GM20431 (cell line): Measurements from ENCODE around the gene ACER3.
"Not testable (repeated sequence)": the region's sequence is repeated elsewhere in the genome, so short reads cannot be mapped to it uniquely, and the experiment has no call there.

Source experiments
- in situ Hi-C: fragments of 300-500 bp; cut with MseI, MboI; formaldehyde crosslinking; loops from one replicate; pipeline ENCODE4 v1.15.0; 2020; ENCODE audit warnings: low sequenced_read_pairs; ENCODE audit not compliant: unreplicated experiment

Gene ACER3

GRCh38 chr11:76862794-76863193, 2.1 kb downstream of the ACER3 start:
- in situ Hi-C loops = not testable (repeated sequence)

GRCh38 chr11:76863196-76863777, 2.6 kb downstream of the ACER3 start:
- in situ Hi-C loops = no loop called here

DNA sequence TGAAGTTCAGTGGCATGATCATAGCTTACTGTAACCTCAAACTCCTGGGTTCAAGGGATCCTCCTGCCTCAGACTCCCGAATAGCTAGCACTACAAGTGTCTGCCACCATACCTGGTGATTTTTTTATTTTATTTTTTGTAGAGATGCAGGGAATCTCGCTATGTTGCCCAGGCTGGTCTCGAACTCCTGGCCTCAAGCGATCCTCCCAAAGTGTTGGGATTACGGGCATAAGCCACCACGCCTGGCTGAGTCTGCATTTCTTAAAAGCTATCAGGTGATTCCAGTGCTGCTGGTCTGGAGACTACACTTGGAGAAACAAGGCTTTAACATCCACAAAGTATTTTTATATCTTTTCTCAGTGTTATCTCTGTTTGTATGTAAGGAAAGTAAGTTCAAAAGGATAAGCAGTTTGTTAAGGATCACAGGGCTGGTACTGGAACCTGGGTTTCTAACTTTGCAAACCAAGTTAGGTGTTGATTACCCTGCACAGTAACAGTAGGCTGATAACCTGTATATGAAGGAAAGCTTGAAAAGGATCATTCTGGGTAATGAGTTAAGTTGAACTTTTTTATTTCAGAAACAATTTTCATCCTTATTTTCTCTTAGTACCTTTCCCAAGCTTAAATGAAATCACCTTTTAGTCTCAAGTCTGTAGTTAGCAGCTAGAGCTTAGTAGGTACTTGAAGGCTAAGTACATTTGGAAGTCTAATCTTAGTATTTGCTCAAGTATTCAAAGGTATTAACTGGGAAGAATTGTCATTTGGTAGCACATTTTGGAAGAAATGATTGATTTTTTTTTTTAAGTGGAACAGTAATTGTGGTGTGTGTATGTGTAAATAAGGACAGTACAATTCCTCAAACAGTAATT, 12.5 kb downstream of the ACER3 start:
- in situ Hi-C loops = no loop called here

GRCh38 chr11:76878014-76878413, 17.3 kb downstream of the ACER3 start:
- in situ Hi-C loops = no loop called here

DNA sequence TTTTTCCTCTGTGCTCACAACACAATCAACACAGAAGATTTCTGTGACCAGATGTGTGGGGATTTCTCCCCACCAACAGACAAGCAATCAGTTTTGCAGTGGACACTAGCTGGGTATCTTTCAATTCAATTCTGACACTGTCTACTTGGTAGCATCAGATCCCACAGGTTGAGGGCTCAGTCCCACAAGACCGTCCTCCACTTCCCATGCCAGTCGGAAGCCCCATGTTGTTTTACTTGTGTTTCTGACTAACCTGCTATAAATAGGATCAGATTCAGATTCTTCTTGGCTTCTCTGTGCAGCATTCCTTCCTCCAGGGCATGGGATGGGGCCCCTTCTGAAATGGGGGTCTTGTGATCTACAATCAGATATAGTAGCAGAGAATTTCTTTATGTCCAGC, 19.6 kb downstream of the ACER3 start:
- in situ Hi-C loops = no loop called here

GRCh38 chr11:76880956-76881355, 20.2 kb downstream of the ACER3 start:
- in situ Hi-C loops = no loop called here

- in situ Hi-C loops = no loop called here
These were observed 24.8 kb downstream of the ACER3 start for GRCh38 chr11:76885390-76886097.

- in situ Hi-C loops = no loop called here
These were observed 28.3 kb downstream of the ACER3 start for GRCh38 chr11:76888989-76889388.

GRCh38 chr11:76889411-76889975, 28.8 kb downstream of the ACER3 start:
- in situ Hi-C loops = no loop called here

- in situ Hi-C loops = no loop called here
These were observed 29.6 kb downstream of the ACER3 start for GRCh38 chr11:76890329-76890728.

DNA sequence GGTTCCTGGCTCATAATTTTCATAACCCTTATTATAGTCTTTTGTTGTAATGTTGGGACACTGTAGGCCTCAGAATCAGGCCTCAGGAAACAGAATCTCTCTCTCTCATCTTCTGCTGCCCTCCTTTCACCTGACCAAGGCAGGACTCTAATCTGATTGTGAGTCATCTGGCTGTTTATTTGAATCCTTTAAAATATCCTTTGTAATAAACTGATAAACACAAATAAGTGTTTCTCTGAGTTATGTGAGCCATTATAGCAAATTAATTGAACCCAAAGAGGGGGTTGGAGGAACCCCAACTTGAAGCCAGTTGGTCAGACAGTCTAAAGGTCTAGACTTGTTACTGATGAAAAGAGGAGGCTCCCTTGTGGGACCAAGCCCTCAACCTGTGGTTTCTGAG, 30.6 kb downstream of the ACER3 start:
- in situ Hi-C loops = no loop called here

- in situ Hi-C loops = no loop called here
These were observed 31.1 kb downstream of the ACER3 start for GRCh38 chr11:76891793-76892192.

- in situ Hi-C loops = no loop called here
These were observed 31.6 kb downstream of the ACER3 start for GRCh38 chr11:76892306-76892705.

- in situ Hi-C loops = no loop called here
These were observed 36.5 kb downstream of the ACER3 start for GRCh38 chr11:76897233-76897632.

- in situ Hi-C loops = no loop called here
These were observed 40.4 kb downstream of the ACER3 start for GRCh38 chr11:76901144-76901543.

- in situ Hi-C loops = not testable (repeated sequence)
These were observed 40.9 kb downstream of the ACER3 start for GRCh38 chr11:76901622-76902021.

DNA sequence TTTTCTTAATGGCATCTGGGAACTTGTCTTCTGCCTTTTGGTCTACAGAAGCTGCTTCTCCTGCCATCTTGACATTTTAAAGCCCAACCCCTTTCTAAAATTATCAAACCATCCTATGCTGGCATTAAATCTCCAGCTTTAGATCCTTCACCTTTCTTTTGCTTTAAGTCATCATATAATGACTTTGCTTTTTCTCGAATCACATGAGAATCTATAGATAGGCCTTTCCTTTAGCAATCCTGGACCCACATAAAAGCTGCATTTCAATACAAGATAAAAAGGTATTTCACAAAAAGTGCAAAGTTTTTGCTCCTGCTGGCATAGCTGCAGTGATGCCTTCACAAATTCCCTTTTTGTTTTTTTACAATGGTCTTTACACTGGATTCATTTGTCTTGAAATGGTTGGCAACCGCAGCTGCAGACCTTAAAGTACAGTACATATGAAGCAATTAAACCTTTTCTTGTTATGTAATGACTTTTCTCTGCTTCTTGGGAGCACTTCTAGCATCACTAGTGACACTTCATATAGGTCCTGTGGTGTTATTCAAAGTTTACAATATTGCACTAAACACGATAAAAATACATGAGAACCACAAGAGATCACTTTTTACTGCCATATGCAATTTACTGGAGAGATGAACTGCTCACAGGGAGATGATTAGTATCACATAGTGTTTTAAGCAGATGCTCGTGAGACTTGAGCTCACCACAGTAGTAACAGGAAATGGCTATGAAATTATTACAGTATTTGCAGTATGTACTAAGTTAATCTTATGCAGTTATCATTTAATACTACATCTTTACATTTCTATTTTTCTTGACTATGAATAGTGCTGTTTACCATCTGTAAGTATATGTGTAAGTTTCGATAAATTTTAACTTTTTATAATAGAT, 41.6 kb downstream of the ACER3 start:
- in situ Hi-C loops = no loop called here

GRCh38 chr11:76903325-76903724, 42.6 kb downstream of the ACER3 start:
- in situ Hi-C loops = no loop called here

DNA sequence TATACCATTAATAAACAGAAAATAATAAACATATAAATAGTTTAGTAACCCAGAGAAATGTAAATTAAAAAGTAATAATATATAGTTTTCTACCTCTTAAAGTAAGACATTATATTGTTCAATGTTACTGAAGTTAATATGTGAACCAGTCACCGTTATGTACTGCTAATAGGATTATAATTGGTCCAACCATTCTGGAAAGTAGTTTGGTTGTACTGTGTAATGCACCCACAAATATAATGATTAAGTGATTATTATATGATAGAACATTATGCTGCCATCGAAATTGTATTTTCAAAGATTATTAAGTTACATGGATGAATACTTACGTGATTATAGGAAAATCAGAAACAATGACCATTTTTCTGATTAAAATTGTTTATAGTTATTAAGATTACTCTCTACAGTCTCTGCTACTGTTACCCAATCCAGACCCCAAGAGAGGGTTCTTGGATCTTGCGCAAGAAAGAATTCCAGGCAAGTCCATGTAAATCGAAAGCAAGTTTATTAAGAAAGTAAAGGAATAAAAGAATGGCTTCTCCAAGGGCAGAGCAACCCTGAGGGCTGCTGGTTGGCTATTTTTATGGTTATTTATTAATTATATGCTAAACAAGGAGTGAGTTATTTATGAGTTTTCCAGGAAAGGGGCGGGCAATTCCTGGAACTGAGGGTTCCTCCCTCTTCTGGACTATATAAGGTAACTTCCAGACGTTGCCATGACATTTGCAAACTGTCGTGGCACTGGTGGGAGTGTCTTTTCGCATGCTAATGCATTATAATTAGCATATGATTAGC, 50.1 kb downstream of the ACER3 start:
- in situ Hi-C loops = no loop called here
